ENCODE results near the gene FNBP1L.
"Not testable (repeated sequence)": the region's sequence is repeated elsewhere in the genome, so short reads cannot be mapped to it uniquely, and the experiment has no call there.

The FNBP1L gene

GRCh38 chr1:93573940-93574469 lies 126.1 kb downstream of the FNBP1L start:
- DNase-seq (ENCODE audit: low read depth), result no peak

GRCh38 chr1:93574511-93574910 lies 126.6 kb downstream of the FNBP1L start:
- DNase-seq (ENCODE audit: low read depth), result no peak

GRCh38 chr1:93574991-93575390 lies 127.1 kb downstream of the FNBP1L start:
- DNase-seq (ENCODE audit: low read depth), result no peak

GRCh38 chr1:93575621-93576284 lies 127.8 kb downstream of the FNBP1L start:
- no peak for DNase-seq (ENCODE audit: low read depth)

- peak; percentile 93 for DNase-seq (ENCODE audit: low read depth)
Observed at GRCh38 chr1:93576346-93576745, 128.4 kb downstream of the FNBP1L start.

GRCh38 chr1:93576746-93577145 lies 128.8 kb downstream of the FNBP1L start:
- DNase-seq (ENCODE audit: low read depth), result no peak

GRCh38 chr1:93577536-93578432 lies 129.9 kb downstream of the FNBP1L start:
- DNase-seq (ENCODE audit: low read depth), result no peak

GRCh38 chr1:93578433-93578830 lies 130.5 kb downstream of the FNBP1L start:
- DNase-seq (ENCODE audit: low read depth), result no peak

- DNase-seq (ENCODE audit: low read depth), result no peak
Observed at GRCh38 chr1:93578911-93579825, 131.2 kb downstream of the FNBP1L start.

- peak; percentile 82 for DNase-seq (ENCODE audit: low read depth)
Observed at GRCh38 chr1:93579891-93580290, 132.0 kb downstream of the FNBP1L start.

- DNase-seq (ENCODE audit: low read depth), result no peak
Observed at GRCh38 chr1:93581917-93582850, 134.3 kb downstream of the FNBP1L start.

- peak; percentile 65 for DNase-seq (ENCODE audit: low read depth)
Observed at GRCh38 chr1:93584261-93585003, 136.5 kb downstream of the FNBP1L start.

- DNase-seq (ENCODE audit: low read depth), result no peak
Observed at GRCh38 chr1:93585059-93585966, 137.4 kb downstream of the FNBP1L start.

- DNase-seq (ENCODE audit: low read depth), result no peak
Observed at GRCh38 chr1:93587354-93587753, 139.4 kb downstream of the FNBP1L start.

- no peak for DNase-seq (ENCODE audit: low read depth)
Observed at GRCh38 chr1:93588206-93588605, 140.3 kb downstream of the FNBP1L start.

- no peak for DNase-seq (ENCODE audit: low read depth)
Observed at GRCh38 chr1:93588955-93589354, 141.0 kb downstream of the FNBP1L start.

- not testable (repeated sequence) for DNase-seq (ENCODE audit: low read depth)
Observed at GRCh38 chr1:93591291-93591675, 143.4 kb downstream of the FNBP1L start.

- DNase-seq (ENCODE audit: low read depth), result no peak
Observed at GRCh38 chr1:93591676-93592550, 144.0 kb downstream of the FNBP1L start.
